Tibial nerve (tissue), 4 donors: ENCODE data around the gene IGF2R. TPM values are rescaled to one million over a fixed set of nuclear protein-coding genes. Genes with fewer than 3 reads are reported as not detected.

ENCODE experiments used
- DNase-seq, 2 donors: peaks; one replicate each; pipeline ENCODE4 v3.0.0-alpha.2; 2019; ENCODE audit warnings: low spot score in 2 of 2
- H3K27ac ChIP-seq, 4 donors: fragments of 200-600 bp; sonication (generic) in 3 of 4; one replicate each; pipeline ENCODE4 v1.5.1; 2017 to 2019; ENCODE audit warnings: mild to moderate bottlenecking in 1 of 4
- H3K27me3 ChIP-seq, 2 donors: fragments of 200-600 bp; sonication (generic) in 1 of 2; one replicate each; pipeline versions ENCODE4 v1.5.1 to v1.6.0; 2017 to 2019
- H3K36me3 ChIP-seq, 3 donors: fragments of 200-600 bp; sonication (generic); one replicate each; pipeline ENCODE4 v1.5.1; 2018 to 2019
- H3K4me1 ChIP-seq, 4 donors: fragments of 200-600 bp; sonication (generic) in 3 of 4; one replicate each; pipeline ENCODE4 v1.5.1; 2017 to 2019
- H3K4me3 ChIP-seq, 4 donors: fragments of 200-600 bp; sonication (generic) in 3 of 4; one replicate each; pipeline ENCODE4 v1.5.1; 2017 to 2019; ENCODE audit warnings: mild to moderate bottlenecking in 1 of 4, moderate library complexity in 1 of 4
- H3K9me3 ChIP-seq, 4 donors: fragments of 200-600 bp; sonication (generic) in 3 of 4; one replicate each; pipeline ENCODE4 v1.5.1; 2017 to 2019
- EP300 ChIP-seq, 2 donors: sonication (generic); formaldehyde crosslinking; IDR thresholded peaks; one replicate each; pipeline ENCODE4 v1.6.1; 2017; ENCODE audit warnings: antibody characterized with exemption in 2 of 2, mild to moderate bottlenecking in 1 of 2
- POLR2A ChIP-seq, 2 donors: fragments of 450-650 bp; IDR thresholded peaks; one replicate each; pipeline ENCODE4 v1.6.1; 2017; ENCODE audit warnings: antibody characterized with exemption in 2 of 2, mild to moderate bottlenecking in 2 of 2, moderate library complexity in 2 of 2
- WGBS, 2 donors: methylation state at CpG; one replicate each; pipeline ENCODE4 v1.1.5; 2018; 5-methylcytosine and 5-hydroxymethylcytosine counted together
- total RNA-seq, 4 donors: library from RNA; depleted of rRNA; stranded (reverse); fragments of >200 nt; gene quantifications; one replicate each; pipeline ENCODE4 v1.1.0, GENCODE V29; 2016
- TF ChIP-seq, protein P1 (sequence below), 5 experiments: fragments of 200-600 bp in 3 of 5; fragments of 450-650 bp in 2 of 5; sonication (generic) in 3 of 5; IDR thresholded peaks; one replicate each; pipeline ENCODE4 v1.5.1; 2016 to 2019; ENCODE audit warnings: antibody characterized with exemption in 5 of 5, mild to moderate bottlenecking in 3 of 5, moderate library complexity in 2 of 5

The IGF2R gene
- total RNA-seq, 4 donors from 2014 or later: 60.1 to 81.3 (median 68.5) TPM

DNA sequence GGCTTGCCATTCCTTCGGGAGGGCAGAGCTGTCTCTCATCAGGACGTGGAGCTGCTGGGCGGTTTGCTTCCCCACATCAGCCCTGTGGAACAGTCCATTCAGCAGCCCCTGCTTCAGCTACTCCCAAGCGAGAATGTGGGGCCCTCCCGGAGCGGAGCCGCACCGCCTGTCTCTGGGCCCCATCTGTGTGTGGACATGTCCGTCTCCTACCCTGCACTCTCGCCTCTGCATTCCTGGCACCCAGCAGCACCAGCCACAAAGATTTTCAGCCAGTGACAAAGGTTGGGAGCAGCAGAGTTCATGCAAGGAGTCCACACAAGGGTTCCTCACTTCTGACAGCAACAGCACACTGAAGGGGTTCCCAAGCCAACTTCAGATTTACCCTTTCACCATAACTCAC, 123.7 kb downstream of the IGF2R start:
- H3K27ac ChIP-seq: no peak overlapping the region
- H3K4me1 ChIP-seq: peaks cover 0 to 4% (median 0%) of the 10 kb centered on the region in 4 donors
- H3K4me3 ChIP-seq: no peak overlapping the region
- peaks cover 5 to 95% (median 29%) of the 10 kb centered on the region in 3 donors for H3K36me3 ChIP-seq
- H3K27me3 ChIP-seq: no peaks in the 10 kb centered on the region
- DNase-seq: no peak
- TF ChIP-seq POLR2A (IDR thresholded peaks at IDR 0.05): no peak
- TF ChIP-seq, protein P1, sequence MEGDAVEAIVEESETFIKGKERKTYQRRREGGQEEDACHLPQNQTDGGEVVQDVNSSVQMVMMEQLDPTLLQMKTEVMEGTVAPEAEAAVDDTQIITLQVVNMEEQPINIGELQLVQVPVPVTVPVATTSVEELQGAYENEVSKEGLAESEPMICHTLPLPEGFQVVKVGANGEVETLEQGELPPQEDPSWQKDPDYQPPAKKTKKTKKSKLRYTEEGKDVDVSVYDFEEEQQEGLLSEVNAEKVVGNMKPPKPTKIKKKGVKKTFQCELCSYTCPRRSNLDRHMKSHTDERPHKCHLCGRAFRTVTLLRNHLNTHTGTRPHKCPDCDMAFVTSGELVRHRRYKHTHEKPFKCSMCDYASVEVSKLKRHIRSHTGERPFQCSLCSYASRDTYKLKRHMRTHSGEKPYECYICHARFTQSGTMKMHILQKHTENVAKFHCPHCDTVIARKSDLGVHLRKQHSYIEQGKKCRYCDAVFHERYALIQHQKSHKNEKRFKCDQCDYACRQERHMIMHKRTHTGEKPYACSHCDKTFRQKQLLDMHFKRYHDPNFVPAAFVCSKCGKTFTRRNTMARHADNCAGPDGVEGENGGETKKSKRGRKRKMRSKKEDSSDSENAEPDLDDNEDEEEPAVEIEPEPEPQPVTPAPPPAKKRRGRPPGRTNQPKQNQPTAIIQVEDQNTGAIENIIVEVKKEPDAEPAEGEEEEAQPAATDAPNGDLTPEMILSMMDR (IDR thresholded peaks at IDR 0.05): no peak
- TF ChIP-seq EP300 (IDR thresholded peaks at IDR 0.05): no peak
- 83 to 86% methylated on average over 7 to 10 of the region's 10 CpGs for WGBS, 2 donors
- H3K9me3 ChIP-seq: no peaks in the 10 kb centered on the region

DNA sequence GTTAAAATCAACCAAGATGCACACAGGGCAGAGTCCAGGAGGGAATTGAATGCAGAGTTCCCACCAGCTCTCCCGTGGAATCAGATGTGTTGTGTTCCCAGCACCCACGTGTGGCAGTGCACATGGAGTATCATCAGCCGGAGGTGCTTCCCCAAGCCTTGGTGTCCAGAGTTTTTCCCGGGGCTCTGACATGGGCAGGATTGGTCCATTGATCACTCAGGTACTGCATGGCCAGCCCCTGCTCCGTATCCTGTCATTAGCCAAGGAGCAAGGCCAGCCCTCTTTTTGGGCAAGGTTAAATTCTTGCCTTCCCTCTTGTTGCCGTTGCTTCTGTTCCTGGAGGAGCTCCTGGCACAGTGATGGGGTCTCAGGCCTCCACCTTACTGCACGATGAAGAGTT, 124.2 kb downstream of the IGF2R start:
- no peak overlapping the region for H3K27ac ChIP-seq
- H3K36me3 ChIP-seq: peaks cover 5 to 95% (median 27%) of the 10 kb centered on the region in 3 donors
- H3K27me3 ChIP-seq: no peaks in the 10 kb centered on the region
- H3K4me1 ChIP-seq: peaks cover 0 to 4% (median 0%) of the 10 kb centered on the region in 4 donors
- 81 to 85% methylated on average over 7 of the region's 7 CpGs for WGBS, 2 donors
- no peak overlapping the region for H3K4me3 ChIP-seq
- DNase-seq: no peak
- TF ChIP-seq POLR2A (IDR thresholded peaks at IDR 0.05) (no peak), EP300 (IDR thresholded peaks at IDR 0.05) (no peak)
- TF ChIP-seq, protein P1 (IDR thresholded peaks at IDR 0.05): no peak
- H3K9me3 ChIP-seq: no peaks in the 10 kb centered on the region

DNA sequence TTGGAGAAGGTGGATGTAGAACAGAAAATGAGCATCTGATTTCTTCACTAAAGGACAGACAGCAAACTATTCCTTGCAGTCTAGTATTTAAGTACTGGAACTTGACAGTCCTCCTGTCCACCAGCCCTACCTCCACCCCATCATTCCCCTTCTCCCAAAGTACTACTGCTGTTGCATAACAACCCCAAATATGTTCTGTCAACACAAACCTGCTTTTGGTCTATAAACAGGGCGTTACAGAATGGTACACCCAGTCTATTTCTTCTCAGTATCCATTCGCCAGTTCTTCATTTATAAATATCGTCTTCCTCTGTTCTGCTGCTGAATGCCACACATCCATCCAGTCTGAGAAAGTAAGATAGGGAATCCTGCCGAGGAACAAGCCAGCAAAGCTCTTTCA, 125.1 kb downstream of the IGF2R start:
- no peaks in the 10 kb centered on the region for H3K27me3 ChIP-seq
- DNase-seq: no peak
- peaks cover 0 to under 1% (median 0%) of the 10 kb centered on the region in 4 donors for H3K4me1 ChIP-seq
- no peaks in the 10 kb centered on the region for H3K9me3 ChIP-seq
- 95% methylated on average over 4 of the region's 4 CpGs for WGBS, 2 donors
- H3K27ac ChIP-seq: no peak overlapping the region
- H3K4me3 ChIP-seq: no peak overlapping the region
- TF ChIP-seq, protein P1 (IDR thresholded peaks at IDR 0.05): no peak
- TF ChIP-seq EP300 (IDR thresholded peaks at IDR 0.05): no peak
- no peak for TF ChIP-seq POLR2A (IDR thresholded peaks at IDR 0.05)
- peaks cover 5 to 96% (median 20%) of the 10 kb centered on the region in 3 donors for H3K36me3 ChIP-seq

DNA sequence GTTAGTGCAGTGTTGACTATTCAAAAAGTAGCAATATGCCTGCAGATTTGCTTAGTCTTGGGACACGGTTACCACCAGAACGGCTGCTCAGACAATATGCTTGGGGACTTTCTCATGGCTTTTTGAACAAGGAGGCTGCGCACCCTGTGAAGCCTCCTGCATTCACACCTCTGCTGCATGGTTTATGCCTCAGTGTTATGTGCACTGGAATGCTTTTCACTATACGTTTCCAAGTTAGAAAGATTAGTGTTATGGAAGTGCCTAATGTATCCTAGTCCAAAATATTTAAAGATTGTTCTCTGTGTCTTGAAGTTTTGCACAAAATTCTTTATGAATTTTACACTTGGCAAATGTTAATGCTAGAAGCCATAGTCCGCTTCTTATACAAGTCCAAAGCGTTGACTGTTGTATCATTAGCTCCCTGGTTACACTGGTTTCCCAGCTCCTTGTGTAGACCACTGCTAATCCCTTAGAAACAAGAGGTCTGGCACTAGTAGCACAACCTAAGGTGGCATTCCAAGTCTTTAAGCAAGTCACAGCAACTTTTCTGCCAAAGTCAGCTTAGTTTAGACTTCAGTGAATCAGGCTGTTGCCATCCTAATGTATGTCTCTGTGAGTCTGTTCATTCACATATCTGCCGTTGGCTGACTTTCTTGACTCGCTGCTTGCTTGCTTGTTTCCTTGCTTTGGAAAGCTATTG, 126.4 kb downstream of the IGF2R start:
- H3K4me1 ChIP-seq: peaks cover 0 to 6% (median 0%) of the 10 kb centered on the region in 4 donors
- TF ChIP-seq, protein P1 (IDR thresholded peaks at IDR 0.05): no peak
- no peak for TF ChIP-seq POLR2A (IDR thresholded peaks at IDR 0.05)
- no peak for TF ChIP-seq EP300 (IDR thresholded peaks at IDR 0.05)
- no peak for DNase-seq
- H3K4me3 ChIP-seq: no peak overlapping the region
- no peaks in the 10 kb centered on the region for H3K9me3 ChIP-seq
- WGBS, 2 donors: 95 to 96% methylated on average over 8 of the region's 8 CpGs
- peaks cover 5 to 88% (median 13%) of the 10 kb centered on the region in 3 donors for H3K36me3 ChIP-seq
- no peaks in the 10 kb centered on the region for H3K27me3 ChIP-seq
- no peak overlapping the region for H3K27ac ChIP-seq
